Peyer's patch (tissue), 4 donors: ENCODE data around the gene HNMT.

Experiments used
- CTCF ChIP-seq, 6 experiments: fragments of 450-650 bp in 4 of 6; fragments of 200-600 bp in 2 of 6; sonication (generic) in 1 of 6; IDR thresholded peaks; one replicate each; pipeline ENCODE4 v1.5.1; 2017 to 2019; ENCODE audit warnings: antibody characterized with exemption in 6 of 6, mild to moderate bottlenecking in 3 of 6, moderate library complexity in 1 of 6
- POLR2A ChIP-seq, 2 donors: fragments of 450-650 bp; IDR thresholded peaks; one replicate each; pipeline ENCODE4 v1.5.1; 2017; ENCODE audit warnings: antibody characterized with exemption in 2 of 2, mild to moderate bottlenecking in 2 of 2, moderate library complexity in 2 of 2

GRCh38 chr2:138010890-138011289 is 46.6 kb downstream of the HNMT start:
- TF ChIP-seq POLR2A (IDR thresholded peaks at IDR 0.05) (no peak), CTCF (IDR thresholded peaks at IDR 0.05) (no peak)
